HEK293T (cell line): ENCODE results near the gene FBXL16.

Experiments used
- BHLHE40 ChIP-seq: fragments of 450-650 bp; IDR thresholded peaks from 2 replicates; pipeline ENCODE4 v1.6.1; 2016; ENCODE audit warnings: mild to moderate bottlenecking, moderate library complexity, borderline replicate concordance
- ELF4 ChIP-seq: fragments of 450-650 bp; IDR thresholded peaks from 2 replicates; pipeline ENCODE4 v1.6.1; 2017; ENCODE audit warnings: antibody characterized with exemption
- FOXM1 ChIP-seq: fragments of 450-650 bp; IDR thresholded peaks from 2 replicates; pipeline ENCODE4 v1.6.1; 2017; ENCODE audit warnings: mild to moderate bottlenecking, borderline replicate concordance
- HDGF ChIP-seq: fragments of 450-650 bp; IDR thresholded peaks from 2 replicates; pipeline ENCODE4 v1.6.1; 2017; ENCODE audit warnings: antibody characterized with exemption, borderline replicate concordance
- L3MBTL2 ChIP-seq: fragments of 450-650 bp; conservative IDR thresholded peaks from 2 replicates; pipeline ENCODE4 v1.6.1; 2016; ENCODE audit warnings: mild to moderate bottlenecking
- LEF1 ChIP-seq: fragments of 450-650 bp; IDR thresholded peaks from 2 replicates; pipeline ENCODE4 v1.6.1; 2017; ENCODE audit warnings: mild to moderate bottlenecking, borderline replicate concordance
- PKNOX1 ChIP-seq: fragments of 450-650 bp; IDR thresholded peaks from 2 replicates; pipeline ENCODE4 v1.6.1; 2016
- SP1 ChIP-seq: fragments of 450-650 bp; IDR thresholded peaks from 2 replicates; pipeline ENCODE4 v1.6.1; 2017
- SUZ12 ChIP-seq: fragments of 450-650 bp; IDR thresholded peaks from 2 replicates; pipeline ENCODE4 v1.6.1; 2016; ENCODE audit warnings: mild to moderate bottlenecking
- ZNF384 ChIP-seq: fragments of 450-650 bp; IDR thresholded peaks from 2 replicates; pipeline ENCODE4 v1.6.1; 2016

- TF ChIP-seq ELF4 (no peak), L3MBTL2 (no peak), SP1 (no peak), PKNOX1 (no peak), FOXM1 (no peak), ZNF384 (no peak), LEF1 (no peak), SUZ12 (no peak), BHLHE40 (no peak), HDGF (no peak)
Measured at GRCh38 chr16:710500-711075, 5.0 kb upstream of the FBXL16 start.
